KMS-11 (cell line): ENCODE measurements around the gene ANKRD55.
"Not testable (repeated sequence)": the region's sequence is repeated elsewhere in the genome, so short reads cannot be mapped to it uniquely, and the experiment has no call there.

Experiments used
- H2AFZ ChIP-seq: fragments of 200-600 bp; sonication (generic); 2 replicates; pipeline ENCODE4 v1.6.1; 2016; ENCODE audit warnings: antibody characterized with exemption, mixed run types, low read depth
- H3K27ac ChIP-seq: fragments of 200-600 bp; sonication (generic); 2 replicates; pipeline ENCODE4 v1.6.1; 2016; ENCODE audit warnings: mild to moderate bottlenecking, mixed run types
- H3K27me3 ChIP-seq: fragments of 200-600 bp; sonication (generic); 2 replicates; pipeline ENCODE4 v1.6.1; 2017; ENCODE audit warnings: mild to moderate bottlenecking, low read depth, mixed run types, moderate library complexity; ENCODE audit not compliant: insufficient read depth
- H3K36me3 ChIP-seq: fragments of 200-600 bp; sonication (generic); 2 replicates; pipeline ENCODE4 v1.6.1; 2017; ENCODE audit warnings: mild to moderate bottlenecking, mixed run types; ENCODE audit not compliant: insufficient read depth
- H3K4me1 ChIP-seq: fragments of 200-600 bp; sonication (generic); 2 replicates; pipeline ENCODE4 v1.6.1; 2016; ENCODE audit warnings: mild to moderate bottlenecking, low read depth, mixed run types; ENCODE audit not compliant: poor library complexity, severe bottlenecking
- H3K4me2 ChIP-seq: fragments of 200-600 bp; sonication (generic); 2 replicates; pipeline ENCODE4 v1.7.0; 2016; ENCODE audit warnings: mild to moderate bottlenecking, mixed run types
- H3K4me3 ChIP-seq: fragments of 200-600 bp; sonication (generic); IDR thresholded peaks from 2 replicates; pipeline ENCODE4 v1.6.1; 2017; ENCODE audit warnings: low read depth, low read length, mixed read lengths; ENCODE audit not compliant: insufficient read depth
- H3K79me2 ChIP-seq: fragments of 200-600 bp; sonication (generic); 2 replicates; pipeline ENCODE4 v1.6.1; 2016; ENCODE audit warnings: low read depth, mixed run types; ENCODE audit not compliant: insufficient read depth
- H3K9ac ChIP-seq: fragments of 200-600 bp; sonication (generic); 2 replicates; pipeline ENCODE4 v1.6.1; 2016; ENCODE audit warnings: mild to moderate bottlenecking, mixed run types
- H4K20me1 ChIP-seq: fragments of 200-600 bp; sonication (generic); 2 replicates; pipeline ENCODE4 v1.6.1; 2016; ENCODE audit warnings: mild to moderate bottlenecking, mixed run types; ENCODE audit not compliant: insufficient read depth
- CTCF ChIP-seq: fragments of 200-600 bp; sonication (generic); conservative IDR thresholded peaks from 2 replicates; pipeline ENCODE4 v1.6.1; 2017; ENCODE audit warnings: low read depth, mild to moderate bottlenecking, antibody characterized with exemption, low read length, moderate library complexity, mixed read lengths

Gene ANKRD55

GRCh38 chr5:56267856-56268255 is 34.7 kb upstream of the ANKRD55 start:
- Histone ChIP-seq H3K4me3 (no peak overlapping the region), H3K79me2 (no peaks in the 10 kb centered on the region), H2AFZ (no peak overlapping the region), H3K9ac (no peak overlapping the region), H3K4me1 (peaks cover 20% of the 10 kb centered on the region), H3K27me3 (no peaks in the 10 kb centered on the region), H3K27ac (no peak overlapping the region), H4K20me1 (no peaks in the 10 kb centered on the region), H3K36me3 (no peaks in the 10 kb centered on the region), H3K4me2 (no peak overlapping the region)
- TF ChIP-seq CTCF, result no peak

- Histone ChIP-seq H3K36me3 (no peaks in the 10 kb centered on the region), H3K9ac (no peak overlapping the region), H3K4me3 (no peak overlapping the region), H3K27ac (no peak overlapping the region), H3K4me2 (no peak overlapping the region), H3K4me1 (peaks cover 5% of the 10 kb centered on the region), H4K20me1 (no peaks in the 10 kb centered on the region), H3K79me2 (no peaks in the 10 kb centered on the region), H3K27me3 (no peaks in the 10 kb centered on the region), H2AFZ (no peak overlapping the region)
- TF ChIP-seq CTCF, result peak; percentile 87
These were observed 31.4 kb upstream of the ANKRD55 start for GRCh38 chr5:56264417-56265025.

- Histone ChIP-seq H3K27ac (no peak overlapping the region), H3K27me3 (no peaks in the 10 kb centered on the region), H3K4me2 (no peak overlapping the region), H4K20me1 (no peaks in the 10 kb centered on the region), H3K9ac (no peak overlapping the region), H3K4me3 (no peak overlapping the region), H3K36me3 (no peaks in the 10 kb centered on the region), H3K4me1 (no peaks in the 10 kb centered on the region), H3K79me2 (no peaks in the 10 kb centered on the region), H2AFZ (no peak overlapping the region)
- no peak for TF ChIP-seq CTCF
These were observed 29.1 kb upstream of the ANKRD55 start for GRCh38 chr5:56262279-56262678.

GRCh38 chr5:56259002-56259511 is 25.9 kb upstream of the ANKRD55 start:
- H3K27me3 ChIP-seq, result no peaks in the 10 kb centered on the region
- no peak overlapping the region for H3K4me3 ChIP-seq
- no peak overlapping the region for H2AFZ ChIP-seq
- H3K9ac ChIP-seq, result no peak overlapping the region
- H3K79me2 ChIP-seq, result no peaks in the 10 kb centered on the region
- H3K4me1 ChIP-seq, result no peaks in the 10 kb centered on the region
- H3K36me3 ChIP-seq, result no peaks in the 10 kb centered on the region
- H3K27ac ChIP-seq, result no peak overlapping the region
- H4K20me1 ChIP-seq, result no peaks in the 10 kb centered on the region
- no peak overlapping the region for H3K4me2 ChIP-seq
- no peak for TF ChIP-seq CTCF

- not testable (repeated sequence) for H3K9ac ChIP-seq, H4K20me1 ChIP-seq, H3K79me2 ChIP-seq, H3K4me3 ChIP-seq, H3K4me2 ChIP-seq, H3K36me3 ChIP-seq, H2AFZ ChIP-seq, H3K27me3 ChIP-seq, H3K4me1 ChIP-seq, H3K27ac ChIP-seq
These were observed 24.8 kb upstream of the ANKRD55 start for GRCh38 chr5:56257763-56258529.
